BLaER1 (cell line): ENCODE measurements around the gene MAP2K3.

Experiments
- H3K27ac ChIP-seq: shearing (Covaris generic); formaldehyde crosslinking; 2 replicates; pipeline ENCODE4 v1.8.1; 2022
- H3K27me3 ChIP-seq: shearing (Covaris generic); formaldehyde crosslinking; 2 replicates; pipeline ENCODE4 v1.8.1; 2022
- H3K36me3 ChIP-seq: shearing (Covaris generic); formaldehyde crosslinking; 2 replicates; pipeline ENCODE4 v1.8.1; 2022
- H3K4me1 ChIP-seq: shearing (Covaris generic); formaldehyde crosslinking; 2 replicates; pipeline ENCODE4 v1.8.1; 2022
- H3K4me2 ChIP-seq: shearing (Covaris generic); formaldehyde crosslinking; 2 replicates; pipeline ENCODE4 v1.8.1; 2022
- H3K4me3 ChIP-seq: shearing (Covaris generic); formaldehyde crosslinking; 2 replicates; pipeline ENCODE4 v1.8.1; 2022
- H3K9ac ChIP-seq: shearing (Covaris generic); formaldehyde crosslinking; 2 replicates; pipeline ENCODE4 v1.8.1; 2022
- H3K9me3 ChIP-seq: shearing (Covaris generic); formaldehyde crosslinking; 2 replicates; pipeline ENCODE4 v1.8.1; 2022
- H4K20me1 ChIP-seq: shearing (Covaris generic); formaldehyde crosslinking; 2 replicates; pipeline ENCODE4 v1.8.1; 2022
- Cebpa-rat ChIP-seq: shearing (Covaris generic); IDR thresholded peaks from 2 replicates; pipeline ENCODE4 v1.8.1; 2022

MAP2K3 gene

GRCh38 chr17:21352221-21352980 lies 67.9 kb downstream of the MAP2K3 start:
- peak overlapping the region; percentile 70 for H3K4me2 ChIP-seq
- H3K4me1 ChIP-seq, result peaks cover 59% of the 10 kb centered on the region
- H3K4me3 ChIP-seq, result no peak overlapping the region
- TF ChIP-seq Cebpa-rat, result no peak
- H3K27me3 ChIP-seq, result no peaks in the 10 kb centered on the region
- no peaks in the 10 kb centered on the region for H3K9me3 ChIP-seq
- H4K20me1 ChIP-seq, result no peaks in the 10 kb centered on the region
- no peaks in the 10 kb centered on the region for H3K36me3 ChIP-seq
- peak overlapping the region; percentile 66 for H3K27ac ChIP-seq
- peak overlapping the region; percentile 35; the same call in 1 of the 2 replicates for H3K9ac ChIP-seq

DNA sequence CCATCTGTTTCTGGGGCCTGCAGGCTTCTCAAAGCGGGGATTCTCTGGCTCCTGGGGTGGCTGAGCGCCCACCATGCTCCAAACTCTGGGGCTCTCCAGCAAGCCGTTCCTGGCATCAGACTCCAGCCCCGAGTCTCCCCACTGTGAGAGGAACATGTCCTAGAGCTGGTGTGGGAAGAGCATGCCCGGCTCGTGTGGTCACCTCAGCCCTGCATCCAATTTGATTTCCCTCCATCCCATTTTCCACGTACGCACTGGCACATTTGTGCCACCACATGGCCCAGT lies 68.4 kb downstream of the MAP2K3 start:
- peak overlapping the region; percentile 66 for H3K27ac ChIP-seq

DNA sequence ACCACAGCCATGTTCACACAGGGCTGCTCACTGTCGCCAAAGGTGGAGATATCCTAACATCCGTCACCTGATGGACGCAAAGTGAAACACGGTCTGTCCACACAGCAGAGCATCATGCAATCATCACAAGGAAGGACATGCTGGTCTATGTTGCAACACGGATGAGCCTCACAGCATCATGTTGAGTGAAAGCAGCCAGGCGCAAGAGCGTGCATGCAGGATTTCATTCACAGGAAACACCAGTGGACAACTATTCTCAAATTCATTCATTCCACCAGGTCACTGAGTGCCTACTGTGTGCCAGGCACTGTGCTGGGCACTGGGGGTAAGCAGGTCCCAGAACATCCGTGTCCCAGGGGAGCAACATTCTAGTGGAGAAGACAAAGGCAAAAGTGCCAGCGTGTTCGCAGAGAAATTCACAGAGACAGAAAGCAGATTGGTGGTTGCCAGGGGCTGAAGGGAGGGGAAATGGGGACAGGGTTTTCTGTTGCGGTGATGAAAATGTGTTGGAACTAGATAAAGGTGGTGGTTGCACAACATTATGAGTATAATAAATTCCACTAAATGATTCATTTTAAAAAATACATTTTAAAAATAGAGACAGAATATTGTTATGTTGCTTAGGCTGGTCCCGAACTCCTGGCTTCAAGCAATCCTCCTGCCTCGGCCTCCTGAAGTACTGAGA lies 69.0 kb downstream of the MAP2K3 start:
- H4K20me1 ChIP-seq, result no peaks in the 10 kb centered on the region
- no peaks in the 10 kb centered on the region for H3K9me3 ChIP-seq
- peaks cover 65% of the 10 kb centered on the region for H3K4me1 ChIP-seq
- TF ChIP-seq Cebpa-rat, result 0 out of 2 replicates have a peak, but pooled peaks have one; percentile 50
- H3K36me3 ChIP-seq, result no peaks in the 10 kb centered on the region
- H3K4me2 ChIP-seq, result peak overlapping the region; percentile 36
- no peak overlapping the region for H3K4me3 ChIP-seq
- H3K27ac ChIP-seq, result peak overlapping the region; percentile 66
- H3K9ac ChIP-seq, result 0 out of 2 replicates have a peak overlapping the region, but pooled peaks have one; percentile 15
- no peaks in the 10 kb centered on the region for H3K27me3 ChIP-seq

More for the DNA sequence above, 68.4 kb downstream of the MAP2K3 start:
- Histone ChIP-seq H3K4me1 (peaks cover 62% of the 10 kb centered on the region), H3K27me3 (no peaks in the 10 kb centered on the region), H3K9me3 (no peaks in the 10 kb centered on the region), H3K4me3 (no peak overlapping the region), H3K36me3 (no peaks in the 10 kb centered on the region), H3K4me2 (peak overlapping the region; percentile 36), H4K20me1 (no peaks in the 10 kb centered on the region), H3K9ac (peak overlapping the region; percentile 35; the same call in 1 of the 2 replicates)
- TF ChIP-seq Cebpa-rat, result no peak

GRCh38 chr17:21354796-21355385 lies 70.4 kb downstream of the MAP2K3 start:
- no peak overlapping the region for H3K27ac ChIP-seq
- H3K4me2 ChIP-seq, result no peak overlapping the region
- no peak overlapping the region for H3K4me3 ChIP-seq
- H3K27me3 ChIP-seq, result no peaks in the 10 kb centered on the region
- no peak overlapping the region for H3K9ac ChIP-seq
- peaks cover 63% of the 10 kb centered on the region for H3K4me1 ChIP-seq
- no peaks in the 10 kb centered on the region for H3K36me3 ChIP-seq
- no peak for TF ChIP-seq Cebpa-rat
- H4K20me1 ChIP-seq, result no peaks in the 10 kb centered on the region
- H3K9me3 ChIP-seq, result no peaks in the 10 kb centered on the region

- Histone ChIP-seq H4K20me1 (no peaks in the 10 kb centered on the region), H3K4me3 (no peak overlapping the region), H3K9ac (no peak overlapping the region), H3K4me2 (no peak overlapping the region), H3K27me3 (no peaks in the 10 kb centered on the region), H3K36me3 (no peaks in the 10 kb centered on the region), H3K4me1 (peaks cover 64% of the 10 kb centered on the region), H3K27ac (no peak overlapping the region), H3K9me3 (no peaks in the 10 kb centered on the region)
- TF ChIP-seq Cebpa-rat, result no peak
These were observed 71.1 kb downstream of the MAP2K3 start for GRCh38 chr17:21355586-21355985.

DNA sequence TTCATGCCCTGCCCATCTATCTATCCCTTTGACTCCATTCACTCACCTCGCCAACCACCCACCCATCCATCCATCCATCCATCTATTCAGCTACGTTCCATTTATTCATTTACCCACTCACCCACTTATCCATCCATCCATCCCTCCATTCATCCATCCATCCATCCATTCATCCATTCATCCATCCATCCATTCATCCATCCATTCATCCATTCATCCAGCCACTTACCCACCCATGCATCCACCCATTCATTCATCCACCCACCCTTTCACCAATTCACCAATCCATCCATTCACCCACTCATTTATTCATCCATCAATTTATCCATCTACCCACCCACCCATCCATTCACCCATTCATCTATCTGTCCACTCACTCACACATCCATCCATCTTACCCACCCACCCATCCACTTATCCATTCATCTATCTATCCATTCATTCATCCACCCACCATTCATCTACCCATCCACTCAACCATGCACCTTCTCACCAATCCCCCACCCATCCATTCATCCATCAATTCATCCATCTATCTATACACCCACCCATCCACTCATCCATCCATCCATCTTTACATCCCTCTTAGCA lies 72.1 kb downstream of the MAP2K3 start:
- TF ChIP-seq Cebpa-rat, result no peak
- Histone ChIP-seq H4K20me1 (no peaks in the 10 kb centered on the region), H3K27ac (no peak overlapping the region), H3K36me3 (no peaks in the 10 kb centered on the region), H3K4me2 (no peak overlapping the region), H3K4me1 (peaks cover 58% of the 10 kb centered on the region), H3K9ac (no peak overlapping the region), H3K4me3 (no peak overlapping the region), H3K27me3 (no peaks in the 10 kb centered on the region), H3K9me3 (no peaks in the 10 kb centered on the region)

DNA sequence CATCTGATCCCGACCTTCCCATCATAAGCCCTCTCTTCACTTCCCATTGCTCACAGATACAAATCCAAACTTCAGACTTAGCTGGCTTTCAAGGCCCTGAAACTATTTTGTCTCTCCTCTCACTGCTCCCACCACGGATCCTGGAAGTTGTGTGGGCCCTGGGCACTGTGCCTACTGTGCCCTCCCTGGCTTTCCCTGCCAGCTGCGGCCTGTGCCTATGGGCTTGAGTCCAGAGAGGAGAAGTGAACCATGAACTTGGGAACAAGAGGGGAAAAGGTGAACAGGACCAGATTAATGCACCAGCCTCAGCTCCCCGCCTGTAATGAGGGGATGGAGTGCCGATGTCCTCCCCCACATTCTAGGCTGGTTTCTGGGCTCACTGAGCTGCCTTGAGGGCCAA lies 72.8 kb downstream of the MAP2K3 start:
- H3K9ac ChIP-seq, result no peak overlapping the region
- H4K20me1 ChIP-seq, result no peaks in the 10 kb centered on the region
- H3K27ac ChIP-seq, result peak overlapping the region; percentile 55; the same call in 1 of the 2 replicates
- H3K9me3 ChIP-seq, result no peaks in the 10 kb centered on the region
- no peak for TF ChIP-seq Cebpa-rat
- H3K4me1 ChIP-seq, result peaks cover 52% of the 10 kb centered on the region
- H3K4me2 ChIP-seq, result no peak overlapping the region; the same call in 1 of the 2 replicates
- no peak overlapping the region for H3K4me3 ChIP-seq
- H3K36me3 ChIP-seq, result no peaks in the 10 kb centered on the region
- H3K27me3 ChIP-seq, result no peaks in the 10 kb centered on the region

GRCh38 chr17:21357696-21358656 lies 73.5 kb downstream of the MAP2K3 start:
- no peak for TF ChIP-seq Cebpa-rat
- no peak overlapping the region for H3K9ac ChIP-seq

More at GRCh38 chr17:21357696-21358656, 73.5 kb downstream of the MAP2K3 start:
- Histone ChIP-seq H3K9me3 (no peaks in the 10 kb centered on the region), H3K36me3 (no peaks in the 10 kb centered on the region), H3K27me3 (no peaks in the 10 kb centered on the region), H3K4me1 (peaks cover 45% of the 10 kb centered on the region), H3K27ac (peak overlapping the region; percentile 55; the same call in 1 of the 2 replicates), H4K20me1 (no peaks in the 10 kb centered on the region), H3K4me3 (no peak overlapping the region), H3K4me2 (no peak overlapping the region; the same call in 1 of the 2 replicates)
